ENCODE measurements around the gene SLC66A2.

Gene SLC66A2

GRCh38 chr18:79928563-79928960, 22.9 kb downstream of the SLC66A2 start:
- H3K36me3 Mint-ChIP-seq (ENCODE audit: low read depth), result peaks cover 98% of the 10 kb centered on the region
- no peak overlapping the region for H3K4me3 Mint-ChIP-seq
- H3K27me3 Mint-ChIP-seq (ENCODE audit: low read depth), result no peaks in the 10 kb centered on the region
- no peak for TF ChIP-seq CTCF (IDR thresholded peaks at IDR 0.05; ENCODE audit: unreplicated experiment in 3 of 3)
- peaks cover 53% of the 10 kb centered on the region for H3K4me1 Mint-ChIP-seq
- H3K9me3 Mint-ChIP-seq, result peaks cover 56% of the 10 kb centered on the region
- H3K27ac Mint-ChIP-seq, result peak overlapping the region in 1 of 3 experiments; percentile 58

GRCh38 chr18:79927607-79928562, 23.6 kb downstream of the SLC66A2 start:
- TF ChIP-seq CTCF (IDR thresholded peaks at IDR 0.05; ENCODE audit: unreplicated experiment in 3 of 3), result no peak
- Mint-ChIP-seq H3K27ac (peak overlapping the region in 2 of 3 experiments; percentile 41 to 58), H3K27me3 (ENCODE audit: low read depth) (no peaks in the 10 kb centered on the region), H3K36me3 (ENCODE audit: low read depth) (peaks cover 98% of the 10 kb centered on the region), H3K9me3 (peaks cover 50% of the 10 kb centered on the region), H3K4me3 (peak overlapping the region in 1 of 3 experiments; percentile 76), H3K4me1 (peaks cover 53% of the 10 kb centered on the region)

- H3K27me3 Mint-ChIP-seq (ENCODE audit: low read depth), result no peaks in the 10 kb centered on the region
- peaks cover 53% of the 10 kb centered on the region for H3K4me1 Mint-ChIP-seq
- H3K4me3 Mint-ChIP-seq, result peak overlapping the region in 2 of 3 experiments; percentile 53 to 76
- peaks cover 40% of the 10 kb centered on the region for H3K9me3 Mint-ChIP-seq
- TF ChIP-seq CTCF (IDR thresholded peaks at IDR 0.05; ENCODE audit: unreplicated experiment in 3 of 3), result no peak
- H3K36me3 Mint-ChIP-seq (ENCODE audit: low read depth), result peaks cover 97% of the 10 kb centered on the region
- peak overlapping the region in 2 of 3 experiments; percentile 41 to 58 for H3K27ac Mint-ChIP-seq
Observed at GRCh38 chr18:79926715-79927606, 24.5 kb downstream of the SLC66A2 start.

GRCh38 chr18:79926306-79926705, 25.1 kb downstream of the SLC66A2 start:
- peak overlapping the region in 1 of 3 experiments; percentile 58 for H3K27ac Mint-ChIP-seq
- peak overlapping the region in 1 of 3 experiments; percentile 40 for H3K4me3 Mint-ChIP-seq
- H3K4me1 Mint-ChIP-seq, result peaks cover 53% of the 10 kb centered on the region
- peaks cover 97% of the 10 kb centered on the region for H3K36me3 Mint-ChIP-seq (ENCODE audit: low read depth)
- TF ChIP-seq CTCF (IDR thresholded peaks at IDR 0.05; ENCODE audit: unreplicated experiment in 3 of 3), result no peak
- H3K9me3 Mint-ChIP-seq, result peaks cover 37% of the 10 kb centered on the region
- no peaks in the 10 kb centered on the region for H3K27me3 Mint-ChIP-seq (ENCODE audit: low read depth)

- Mint-ChIP-seq H3K27me3 (ENCODE audit: low read depth) (no peaks in the 10 kb centered on the region), H3K36me3 (ENCODE audit: low read depth) (peaks cover 84% of the 10 kb centered on the region), H3K27ac (peak overlapping the region; percentile 40 to 58 (median 45)), H3K9me3 (peaks cover 28% of the 10 kb centered on the region), H3K4me1 (peaks cover 53% of the 10 kb centered on the region), H3K4me3 (peak overlapping the region in 1 of 3 experiments; percentile 56)
- peak; percentile 8 to 16 (median 12) for TF ChIP-seq CTCF (IDR thresholded peaks at IDR 0.05; ENCODE audit: unreplicated experiment in 3 of 3)
Observed at GRCh38 chr18:79924814-79925731, 26.4 kb downstream of the SLC66A2 start.

Measured in nephron (organoid).